Gastroesophageal sphincter (tissue), 4 donors: Measurements from ENCODE around the gene RPAP3. TPM values are rescaled to one million over a fixed set of nuclear protein-coding genes. Genes with fewer than 3 reads are reported as not detected.
A peak's percentile ranks its signal among the peaks of the same experiment; 100 is the strongest.

ENCODE experiments used
- ATAC-seq: fragments of 150-250 bp; one replicate; pipeline ENCODE4 v1.9.1; 2016; ENCODE audit warnings: mild to moderate bottlenecking, moderate library complexity
- H3K27ac ChIP-seq, 4 donors: fragments of 200-600 bp; sonication (generic) in 3 of 4; 1 replicate in 3 of 4; 2 replicates in 1 of 4; pipeline ENCODE4 v1.5.1; 2016 to 2019
- H3K27me3 ChIP-seq: fragments of 200-600 bp; sonication (generic); one replicate; pipeline ENCODE4 v1.5.1; 2019
- H3K36me3 ChIP-seq, 2 donors: fragments of 200-600 bp; sonication (generic); one replicate each; pipeline ENCODE4 v1.5.1; 2019; ENCODE audit warnings: control low read depth in 1 of 2
- H3K4me1 ChIP-seq, 3 donors: fragments of 200-600 bp; sonication (generic); 1 replicate in 2 of 3; 2 replicates in 1 of 3; pipeline ENCODE4 v1.5.1; 2016 to 2019; ENCODE audit warnings: control low read depth in 2 of 3
- H3K4me3 ChIP-seq, 2 donors: fragments of 200-600 bp; sonication (generic); one replicate each; pipeline ENCODE4 v1.5.1; 2019; ENCODE audit warnings: mild to moderate bottlenecking in 1 of 2, moderate library complexity in 1 of 2
- H3K9me3 ChIP-seq, 3 donors: fragments of 200-600 bp; sonication (generic); one replicate each; pipeline ENCODE4 v1.5.1; 2017 to 2019; ENCODE audit warnings: control low read depth in 2 of 3
- CTCF ChIP-seq, 4 experiments: fragments of 200-600 bp in 2 of 4; fragments of 450-650 bp in 2 of 4; sonication (generic) in 1 of 4; IDR thresholded peaks; one replicate each; pipeline ENCODE4 v1.5.1; 2017 to 2019; ENCODE audit warnings: antibody characterized with exemption in 4 of 4, mild to moderate bottlenecking in 2 of 4, moderate library complexity in 2 of 4
- EP300 ChIP-seq: sonication (generic); formaldehyde crosslinking; IDR thresholded peaks from one replicate; pipeline ENCODE4 v1.6.1; 2017; ENCODE audit warnings: antibody characterized with exemption, mild to moderate bottlenecking
- POLR2A ChIP-seq, 2 donors: fragments of 450-650 bp; IDR thresholded peaks; one replicate each; pipeline ENCODE4 v1.6.1; 2017; ENCODE audit warnings: antibody characterized with exemption in 2 of 2, mild to moderate bottlenecking in 2 of 2, moderate library complexity in 1 of 2
- POLR2AphosphoS5 ChIP-seq: sonication (generic); formaldehyde crosslinking; IDR thresholded peaks from one replicate; pipeline ENCODE4 v1.6.1; 2017; ENCODE audit warnings: antibody characterized with exemption
- WGBS, 2 donors: methylation state at CpG; one replicate each; pipeline ENCODE4 v1.1.5; 2018; ENCODE audit warnings: low coverage in 1 of 2; 5-methylcytosine and 5-hydroxymethylcytosine counted together
- total RNA-seq, 4 donors: library from RNA; depleted of rRNA; stranded (reverse); fragments of >200 nt; gene quantifications; one replicate each; pipeline ENCODE4 v1.1.0, GENCODE V29; 2016

Gene RPAP3
- total RNA-seq, 4 donors from 2014 or later = 17.0 to 20.0 (median 18.8) TPM

GRCh38 chr12:47745485-47746041 is 39.7 kb upstream of the RPAP3 start:
- 73 to 86% methylated on average over 3 to 7 of the region's 16 CpGs for WGBS, 2 donors
- Histone ChIP-seq H3K4me3 (no peak overlapping the region), H3K36me3 (peaks cover 0 to 38% of the 10 kb centered on the region in 2 donors), H3K4me1 (peaks cover 0 to 15% (median 13%) of the 10 kb centered on the region in 3 donors), H3K9me3 (no peaks in the 10 kb centered on the region), H3K27ac (no peak overlapping the region), H3K27me3 (no peaks in the 10 kb centered on the region)
- no peak for TF ChIP-seq POLR2A (IDR thresholded peaks at IDR 0.05)
- TF ChIP-seq POLR2AphosphoS5 = no peak
- TF ChIP-seq CTCF (IDR thresholded peaks at IDR 0.05) = no peak
- no peak for TF ChIP-seq EP300
- no peak for ATAC-seq

GRCh38 chr12:47744778-47745436 is 39.1 kb upstream of the RPAP3 start:
- 77 to 85% methylated on average over 6 to 7 of the region's 8 CpGs for WGBS, 2 donors
- H3K36me3 ChIP-seq = peaks cover 0 to 32% of the 10 kb centered on the region in 2 donors
- TF ChIP-seq POLR2A (IDR thresholded peaks at IDR 0.05) = no peak
- no peak for TF ChIP-seq CTCF (IDR thresholded peaks at IDR 0.05)
- no peak for TF ChIP-seq POLR2AphosphoS5
- TF ChIP-seq EP300 = no peak
- H3K27me3 ChIP-seq = no peaks in the 10 kb centered on the region
- H3K9me3 ChIP-seq = no peaks in the 10 kb centered on the region
- no peak overlapping the region for H3K27ac ChIP-seq
- H3K4me3 ChIP-seq = no peak overlapping the region
- peaks cover 0 to 22% (median 15%) of the 10 kb centered on the region in 3 donors for H3K4me1 ChIP-seq
- no peak for ATAC-seq

GRCh38 chr12:47744005-47744651 is 38.3 kb upstream of the RPAP3 start:
- WGBS, 2 donors = 56 to 57% methylated on average over 6 to 9 of the region's 10 CpGs
- no peak for ATAC-seq

GRCh38 chr12:47743311-47743860 is 37.6 kb upstream of the RPAP3 start:
- no peak for ATAC-seq
- WGBS, 2 donors = 75 to 95% methylated on average over 3 to 7 of the region's 9 CpGs
- H3K9me3 ChIP-seq = no peaks in the 10 kb centered on the region

More at GRCh38 chr12:47744005-47744651, 38.3 kb upstream of the RPAP3 start:
- peaks cover 0 to 25% of the 10 kb centered on the region in 2 donors for H3K36me3 ChIP-seq
- H3K9me3 ChIP-seq = no peaks in the 10 kb centered on the region
- no peaks in the 10 kb centered on the region for H3K27me3 ChIP-seq
- H3K4me3 ChIP-seq = no peak overlapping the region
- H3K27ac ChIP-seq = no peak overlapping the region
- TF ChIP-seq POLR2A (IDR thresholded peaks at IDR 0.05) (no peak), POLR2AphosphoS5 (no peak), CTCF (IDR thresholded peaks at IDR 0.05) (peak in 2 of 4 experiments; percentile 21 to 38), EP300 (no peak)
- peaks cover 0 to 29% (median 15%) of the 10 kb centered on the region in 3 donors for H3K4me1 ChIP-seq

More at GRCh38 chr12:47743311-47743860, 37.6 kb upstream of the RPAP3 start:
- TF ChIP-seq POLR2A (IDR thresholded peaks at IDR 0.05) (no peak), CTCF (IDR thresholded peaks at IDR 0.05) (no peak), EP300 (no peak), POLR2AphosphoS5 (no peak)
- peaks cover 0 to 36% (median 15%) of the 10 kb centered on the region in 3 donors for H3K4me1 ChIP-seq
- H3K27me3 ChIP-seq = no peaks in the 10 kb centered on the region
- H3K27ac ChIP-seq = no peak overlapping the region
- no peak overlapping the region for H3K4me3 ChIP-seq
- H3K36me3 ChIP-seq = peaks cover 0 to 18% of the 10 kb centered on the region in 2 donors
